Calu3 (cell line): ENCODE data around the gene STEAP1B. TPM values are rescaled to one million over a fixed set of nuclear protein-coding genes. Genes with fewer than 3 reads are reported as not detected.

ENCODE experiments used
- BruUV-seq: library from RNA; stranded (reverse); fragments of 400-500 nt; replicated peaks from 2 replicates; lab custom pipeline; 2021; lab: Mats Ljungman, UMichigan
- CTCF ChIA-PET: fragments of 300-600 bp; sonication (Branson Sonifier 250); formaldehyde crosslinking; loops from one replicate; lab custom pipeline; 2022; ENCODE audit warnings: antibody characterized with exemption; lab: Charles Lee
- DNase-seq: peaks from one replicate; pipeline ENCODE4 v3.0.0; 2022
- H3K27ac Mint-ChIP-seq: one replicate; pipeline ENCODE4 v1.8.0; 2022; ENCODE audit warnings: mixed read lengths; ENCODE audit not compliant: unreplicated experiment
- H3K27me3 Mint-ChIP-seq: one replicate; pipeline ENCODE4 v1.8.0; 2022; ENCODE audit warnings: mixed read lengths; ENCODE audit not compliant: unreplicated experiment
- H3K36me3 Mint-ChIP-seq: one replicate; pipeline ENCODE4 v1.8.0; 2022; ENCODE audit warnings: mild to moderate bottlenecking, moderate library complexity, mixed read lengths; ENCODE audit not compliant: insufficient read depth, unreplicated experiment
- H3K4me1 Mint-ChIP-seq: one replicate; pipeline ENCODE4 v1.8.0; 2022; ENCODE audit warnings: mild to moderate bottlenecking, low read depth, mixed read lengths; ENCODE audit not compliant: unreplicated experiment
- H3K4me3 Mint-ChIP-seq: one replicate; pipeline ENCODE4 v1.8.0; 2022; ENCODE audit warnings: mild to moderate bottlenecking, low read depth, moderate library complexity, mixed read lengths; ENCODE audit not compliant: unreplicated experiment
- H3K9me3 Mint-ChIP-seq: one replicate; pipeline ENCODE4 v1.8.0; 2022; ENCODE audit warnings: low read depth, mixed read lengths; ENCODE audit not compliant: unreplicated experiment
- CTCF ChIP-seq: fragments of 200-600 bp; IDR thresholded peaks from one replicate; pipeline ENCODE4 v1.8.0; 2022; ENCODE audit warnings: antibody characterized with exemption; ENCODE audit not compliant: unreplicated experiment
- intact Hi-C: fragments of 100-400 bp; cut with micrococcal nuclease; formaldehyde crosslinking; loops from one replicate; pipeline ENCODE4 v1.10.0; 2022; ENCODE audit not compliant: unreplicated experiment
- total RNA-seq: library from RNA; stranded (reverse); gene quantifications from 2 replicates; pipeline ENCODE4 v1.2.3, GENCODE V29; 2022

STEAP1B gene
- total RNA-seq, 1 experiment from 2014 or later = 2.6 TPM

GRCh38 chr7:22395222-22395621 is 104.8 kb downstream of the STEAP1B start:
- Mint-ChIP-seq H3K4me3 (no peak overlapping the region), H3K27ac (no peak overlapping the region), H3K9me3 (no peaks in the 10 kb centered on the region), H3K4me1 (peaks cover 27% of the 10 kb centered on the region), H3K27me3 (no peaks in the 10 kb centered on the region), H3K36me3 (no peaks in the 10 kb centered on the region)
- BruUV-seq = no TSS peak
- CTCF ChIA-PET = no interaction called here
- no peak for TF ChIP-seq CTCF
- intact Hi-C loops = no loop called here
- no peak for DNase-seq

DNA sequence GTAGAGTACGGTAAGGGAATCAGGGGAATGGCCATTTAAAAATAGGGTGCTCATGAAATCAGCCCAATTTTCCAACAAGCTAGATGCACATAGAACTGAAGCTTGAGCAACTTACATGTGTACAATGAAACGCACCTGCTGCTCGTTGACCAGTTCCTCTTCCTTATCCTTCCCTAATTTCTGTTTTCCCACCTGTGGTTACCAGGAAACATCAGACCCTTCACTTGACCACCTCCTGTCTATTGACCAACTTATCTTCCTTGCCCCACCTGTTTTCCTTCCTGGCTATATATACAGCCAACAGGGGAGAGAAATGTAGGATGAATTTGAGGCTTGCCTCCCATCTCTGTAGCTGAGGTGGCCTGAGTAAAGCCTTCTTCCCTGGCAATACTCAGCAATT is 105.2 kb downstream of the STEAP1B start:
- CTCF ChIA-PET = no interaction called here
- H3K4me3 Mint-ChIP-seq = no peak overlapping the region
- H3K9me3 Mint-ChIP-seq = no peaks in the 10 kb centered on the region
- no peak for DNase-seq
- H3K36me3 Mint-ChIP-seq = no peaks in the 10 kb centered on the region
- BruUV-seq = no TSS peak
- H3K27me3 Mint-ChIP-seq = no peaks in the 10 kb centered on the region
- TF ChIP-seq CTCF = no peak
- H3K4me1 Mint-ChIP-seq = peaks cover 22% of the 10 kb centered on the region
- no peak overlapping the region for H3K27ac Mint-ChIP-seq
- intact Hi-C loops = no loop called here

DNA sequence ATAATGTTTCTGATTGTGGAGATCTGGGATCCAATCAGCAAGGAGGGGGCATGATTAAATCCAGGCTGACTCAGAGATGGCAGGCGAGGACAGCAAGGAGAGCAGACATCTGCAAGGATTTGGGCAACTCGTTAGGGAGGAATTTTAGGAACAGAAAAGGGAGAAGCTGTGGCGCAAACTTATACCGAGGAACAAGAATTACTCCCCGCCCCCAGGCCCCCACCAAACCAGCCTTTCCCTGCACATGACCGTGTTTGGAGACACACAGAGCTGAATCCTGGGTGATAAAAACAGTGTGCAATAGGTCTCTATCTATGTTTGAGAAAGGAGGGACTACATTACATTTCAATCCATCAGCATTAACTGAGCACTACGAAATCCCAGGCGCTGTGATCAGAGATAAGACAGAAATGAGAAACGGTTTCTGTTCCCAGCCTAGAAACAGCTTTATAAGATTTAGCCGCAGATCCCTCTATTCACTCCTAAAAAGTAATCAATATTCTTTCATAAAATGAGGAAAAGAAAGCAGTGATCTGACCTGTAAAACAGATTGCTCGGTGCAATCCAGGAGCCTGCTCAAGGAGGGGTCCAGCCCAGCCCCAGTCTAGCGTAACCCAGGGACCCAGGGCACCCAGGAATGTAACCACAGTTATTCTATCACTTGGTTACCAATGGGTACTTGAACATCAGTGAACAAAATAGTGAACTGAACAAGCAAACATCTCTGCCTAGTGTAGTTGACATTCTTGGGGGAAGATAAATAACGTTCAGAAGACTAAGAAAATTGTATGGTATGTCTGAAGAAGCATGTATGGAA is 105.9 kb downstream of the STEAP1B start:
- H3K4me1 Mint-ChIP-seq = peaks cover 19% of the 10 kb centered on the region
- CTCF ChIA-PET = no interaction called here
- no peaks in the 10 kb centered on the region for H3K36me3 Mint-ChIP-seq
- TF ChIP-seq CTCF = no peak
- intact Hi-C loops = no loop called here
- H3K27me3 Mint-ChIP-seq = no peaks in the 10 kb centered on the region
- no peak for DNase-seq
- BruUV-seq = no TSS peak
- H3K9me3 Mint-ChIP-seq = no peaks in the 10 kb centered on the region
- no peak overlapping the region for H3K4me3 Mint-ChIP-seq
- H3K27ac Mint-ChIP-seq = no peak overlapping the region

- no TSS peak for BruUV-seq
- TF ChIP-seq CTCF = no peak
Measured at GRCh38 chr7:22390516-22390915, 109.5 kb downstream of the STEAP1B start.

More at GRCh38 chr7:22390516-22390915, 109.5 kb downstream of the STEAP1B start:
- intact Hi-C loops = no loop called here
- no peaks in the 10 kb centered on the region for H3K36me3 Mint-ChIP-seq
- no peaks in the 10 kb centered on the region for H3K27me3 Mint-ChIP-seq
- H3K27ac Mint-ChIP-seq = no peak overlapping the region
- CTCF ChIA-PET = interaction anchor here (0.9 to 1.9 kb wide), 2 partner anchors 11 to 86 kb away, joined by 3 to 5 read pairs; no protein-coding TSS in a partner anchor
- DNase-seq = no peak
- no peaks in the 10 kb centered on the region for H3K9me3 Mint-ChIP-seq
- H3K4me3 Mint-ChIP-seq = no peak overlapping the region
- peaks cover 19% of the 10 kb centered on the region for H3K4me1 Mint-ChIP-seq
